Testis (tissue), 3 donors: ENCODE results near the gene ZDHHC24. TPM values are rescaled to one million over a fixed set of nuclear protein-coding genes. Genes with fewer than 3 reads are reported as not detected.

ENCODE experiments used
- DNase-seq: peaks from one replicate; pipeline ENCODE4 v3.0.0-alpha.2; 2019
- H3K27ac ChIP-seq, 2 donors: fragments of 200-600 bp; sonication (generic); one replicate each; pipeline ENCODE4 v1.5.1; 2019
- H3K27me3 ChIP-seq: fragments of 200-600 bp; sonication (generic); one replicate; pipeline ENCODE4 v1.5.1; 2019
- H3K36me3 ChIP-seq: fragments of 200-600 bp; sonication (generic); one replicate; pipeline ENCODE4 v1.5.1; 2017; ENCODE audit warnings: low read depth; ENCODE audit errors: missing control alignments
- H3K4me1 ChIP-seq: fragments of 200-600 bp; sonication (generic); one replicate; pipeline ENCODE4 v1.5.1; 2019
- H3K4me3 ChIP-seq, 2 donors: fragments of 200-600 bp; sonication (generic); one replicate each; pipeline ENCODE4 v1.5.1; 2017 to 2019
- H3K9me3 ChIP-seq: fragments of 200-600 bp; sonication (generic); one replicate; pipeline ENCODE4 v1.5.1; 2017
- POLR2A ChIP-seq: fragments of 450-650 bp; IDR thresholded peaks from one replicate; pipeline ENCODE4 v1.6.1; 2017; ENCODE audit warnings: antibody characterized with exemption, mild to moderate bottlenecking, moderate library complexity
- WGBS, 2 donors: methylation state at CpG; one replicate each; pipeline ENCODE4 v1.1.5; 2018; 5-methylcytosine and 5-hydroxymethylcytosine counted together
- intact Hi-C: fragments of 100-400 bp; cut with DNase I; formaldehyde crosslinking; loops from one replicate; pipeline ENCODE4 v1.15.1; 2023; ENCODE audit warnings: low total_unique reads
- polyA plus RNA-seq: library from polyadenylated mRNA; stranded (reverse); fragments of 350-450 nt; fragmentation: Illumina TruSeq; extraction: RNeasy Lipid Tissue Mini Kit (QIAGEN cat#74804); gene quantifications from one replicate; pipeline ENCODE4 v1.2.3, GENCODE V29; 2014; ENCODE audit warnings: low read depth, low replicate concordance; ENCODE audit not compliant: insufficient read depth
- total RNA-seq, 2 donors: library from RNA; depleted of rRNA; stranded (reverse); fragments of >200 nt; gene quantifications; one replicate each; pipeline ENCODE4 v1.2.3, GENCODE V29; 2016
- TF ChIP-seq, protein P1 (sequence below), 3 experiments: fragments of 450-650 bp in 2 of 3; fragments of 200-600 bp in 1 of 3; sonication (generic) in 1 of 3; IDR thresholded peaks; one replicate each; pipeline ENCODE4 v1.5.1; 2016 to 2019; ENCODE audit warnings: antibody characterized with exemption in 3 of 3, mild to moderate bottlenecking in 2 of 3, moderate library complexity in 1 of 3

Gene ZDHHC24
- total and polyA plus RNA-seq, 3 donors from 2014 or later, result 9.2 to 23.3 (median 20.7) TPM

DNA sequence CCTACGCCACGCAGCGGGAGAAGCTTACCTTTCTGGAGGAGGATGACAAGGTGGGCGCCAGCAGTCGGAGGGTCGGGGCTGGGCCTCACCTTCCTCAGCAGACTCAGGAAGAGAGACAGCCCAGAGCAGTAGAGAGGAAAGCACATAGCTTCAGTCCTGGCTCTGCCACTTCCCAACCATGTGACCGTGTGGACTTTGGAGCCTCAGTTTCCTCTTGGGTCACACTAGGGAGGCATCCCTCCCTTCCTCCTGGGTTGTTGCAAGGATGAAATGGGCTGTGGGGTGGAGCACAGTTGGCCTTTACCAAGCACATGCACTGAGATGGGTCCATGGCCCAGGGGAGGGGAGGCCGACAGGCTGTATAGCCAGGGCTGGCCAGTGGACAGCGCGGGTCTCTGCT is 52.7 kb downstream of the ZDHHC24 start:
- Histone ChIP-seq H3K27me3 (no peaks in the 10 kb centered on the region), H3K36me3 (no peaks in the 10 kb centered on the region), H3K4me3 (no peak overlapping the region), H3K27ac (no peak overlapping the region), H3K4me1 (no peaks in the 10 kb centered on the region), H3K9me3 (no peaks in the 10 kb centered on the region)
- no peak for DNase-seq
- no peak for TF ChIP-seq POLR2A
- TF ChIP-seq, protein P1, sequence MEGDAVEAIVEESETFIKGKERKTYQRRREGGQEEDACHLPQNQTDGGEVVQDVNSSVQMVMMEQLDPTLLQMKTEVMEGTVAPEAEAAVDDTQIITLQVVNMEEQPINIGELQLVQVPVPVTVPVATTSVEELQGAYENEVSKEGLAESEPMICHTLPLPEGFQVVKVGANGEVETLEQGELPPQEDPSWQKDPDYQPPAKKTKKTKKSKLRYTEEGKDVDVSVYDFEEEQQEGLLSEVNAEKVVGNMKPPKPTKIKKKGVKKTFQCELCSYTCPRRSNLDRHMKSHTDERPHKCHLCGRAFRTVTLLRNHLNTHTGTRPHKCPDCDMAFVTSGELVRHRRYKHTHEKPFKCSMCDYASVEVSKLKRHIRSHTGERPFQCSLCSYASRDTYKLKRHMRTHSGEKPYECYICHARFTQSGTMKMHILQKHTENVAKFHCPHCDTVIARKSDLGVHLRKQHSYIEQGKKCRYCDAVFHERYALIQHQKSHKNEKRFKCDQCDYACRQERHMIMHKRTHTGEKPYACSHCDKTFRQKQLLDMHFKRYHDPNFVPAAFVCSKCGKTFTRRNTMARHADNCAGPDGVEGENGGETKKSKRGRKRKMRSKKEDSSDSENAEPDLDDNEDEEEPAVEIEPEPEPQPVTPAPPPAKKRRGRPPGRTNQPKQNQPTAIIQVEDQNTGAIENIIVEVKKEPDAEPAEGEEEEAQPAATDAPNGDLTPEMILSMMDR (IDR thresholded peaks at IDR 0.05), result no peak
- WGBS, 2 donors, result 94 to 97% methylated on average over 7 of the region's 10 CpGs
- intact Hi-C loops, result no loop called here

DNA sequence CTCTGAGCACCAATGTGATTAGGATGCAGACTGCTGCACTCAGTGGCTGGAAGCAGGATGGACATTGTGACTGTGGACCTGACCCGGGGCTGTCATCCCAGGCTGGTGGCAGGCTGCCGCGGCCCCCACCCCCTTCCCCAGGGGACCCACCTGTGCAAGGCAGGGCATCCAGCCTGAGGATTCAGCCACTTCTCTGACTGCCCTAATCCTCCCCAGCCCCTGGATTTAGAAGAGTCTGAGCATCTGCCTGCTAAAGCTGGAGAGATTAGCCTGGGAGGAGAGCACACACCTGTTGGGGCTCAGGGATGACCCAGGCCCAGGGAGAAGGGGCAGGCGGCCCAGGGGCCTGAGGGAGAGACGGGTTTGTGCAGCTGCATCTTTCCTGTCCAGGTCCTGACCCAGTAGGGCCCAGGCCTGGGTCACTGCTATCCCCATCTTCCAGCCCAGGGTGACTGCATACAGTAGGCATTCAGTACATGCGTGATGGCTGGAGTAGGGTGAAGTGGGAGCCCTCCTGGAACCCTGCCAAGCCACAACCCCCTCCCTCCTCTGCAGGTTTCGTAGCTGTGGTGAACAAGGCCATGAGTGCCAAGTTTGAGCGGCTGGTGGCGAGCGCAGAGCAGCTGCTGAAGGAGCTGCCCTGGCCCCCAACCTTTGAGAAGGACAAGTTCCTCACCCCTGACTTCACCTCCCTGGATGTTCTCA is 53.5 kb downstream of the ZDHHC24 start:
- no peak overlapping the region for H3K27ac ChIP-seq
- no peaks in the 10 kb centered on the region for H3K27me3 ChIP-seq
- no peaks in the 10 kb centered on the region for H3K9me3 ChIP-seq
- DNase-seq, result no peak
- no peaks in the 10 kb centered on the region for H3K36me3 ChIP-seq
- no peaks in the 10 kb centered on the region for H3K4me1 ChIP-seq
- intact Hi-C loops, result no loop called here
- TF ChIP-seq, protein P1 (IDR thresholded peaks at IDR 0.05), result no peak
- no peak for TF ChIP-seq POLR2A
- H3K4me3 ChIP-seq, result no peak overlapping the region
- 94 to 100% methylated on average over 4 to 10 of the region's 10 CpGs for WGBS, 2 donors

DNA sequence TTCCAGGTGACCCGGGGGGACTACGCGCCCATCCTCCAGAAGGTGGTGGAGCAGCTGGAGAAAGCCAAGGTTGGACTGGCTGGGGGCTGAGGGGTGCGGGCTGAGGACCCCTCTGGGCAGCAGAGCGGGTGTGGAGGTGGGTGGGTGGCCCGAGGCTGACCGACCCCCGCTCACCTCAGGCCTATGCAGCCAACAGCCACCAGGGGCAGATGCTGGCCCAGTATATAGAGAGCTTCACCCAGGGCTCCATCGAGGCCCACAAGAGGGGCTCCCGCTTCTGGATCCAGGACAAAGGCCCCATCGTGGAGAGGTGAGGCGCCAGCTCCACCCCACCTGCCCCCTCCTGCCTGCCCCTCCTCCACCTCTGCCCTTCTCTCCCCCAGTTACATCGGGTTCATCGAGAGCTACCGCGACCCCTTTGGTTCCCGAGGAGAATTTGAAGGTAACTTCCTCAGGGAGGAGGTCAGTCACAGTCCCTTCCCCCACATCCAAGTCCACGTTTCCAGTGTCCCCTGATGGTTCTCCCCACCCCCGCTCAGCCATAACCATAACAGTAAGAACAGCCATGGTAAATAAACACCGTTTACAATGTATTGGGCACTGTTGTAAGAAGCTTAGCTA is 54.4 kb downstream of the ZDHHC24 start:
- 75 to 82% methylated on average over 17 to 19 of the region's 20 CpGs for WGBS, 2 donors
- H3K27ac ChIP-seq, result no peak overlapping the region
- no peaks in the 10 kb centered on the region for H3K4me1 ChIP-seq
- no peaks in the 10 kb centered on the region for H3K36me3 ChIP-seq
- no peaks in the 10 kb centered on the region for H3K9me3 ChIP-seq
- intact Hi-C loops, result no loop called here
- DNase-seq, result no peak
- TF ChIP-seq, protein P1 (IDR thresholded peaks at IDR 0.05), result peak in 2 of 3 experiments; percentile 21 to 38
- no peak for TF ChIP-seq POLR2A
- no peak overlapping the region for H3K4me3 ChIP-seq
- H3K27me3 ChIP-seq, result no peaks in the 10 kb centered on the region

DNA sequence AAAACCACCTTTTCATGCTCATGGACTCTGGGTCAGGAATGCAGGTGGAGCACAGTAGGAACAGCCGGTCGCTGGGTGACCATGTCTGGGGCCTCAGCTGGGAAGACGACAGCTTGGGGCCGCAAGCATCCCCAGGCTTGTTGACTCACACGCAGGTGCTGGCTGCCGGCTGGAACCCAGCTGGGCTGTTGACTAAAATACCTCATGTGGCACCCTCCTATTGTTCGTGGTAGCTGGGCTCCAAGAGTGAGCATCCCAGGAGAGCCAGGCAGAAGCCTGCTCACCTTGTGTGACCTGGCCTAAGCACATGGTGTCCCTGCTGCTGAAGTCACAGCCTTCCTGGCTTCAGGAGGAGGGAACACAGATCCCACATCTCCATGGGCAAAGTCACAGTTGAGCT is 56.2 kb downstream of the ZDHHC24 start:
- 90% methylated on average over 7 of the region's 7 CpGs; no CpG with 5 or more reads in 1 of the 2 donors for WGBS, 2 donors
- Histone ChIP-seq H3K9me3 (no peaks in the 10 kb centered on the region), H3K27ac (no peak overlapping the region), H3K36me3 (no peaks in the 10 kb centered on the region), H3K4me1 (no peaks in the 10 kb centered on the region), H3K27me3 (no peaks in the 10 kb centered on the region), H3K4me3 (no peak overlapping the region)
- intact Hi-C loops, result loop anchor here (10.0 kb wide), 1 partner anchor 185 kb away; the partner anchor contains the start of gene RBM4B
- no peak for TF ChIP-seq POLR2A
- DNase-seq, result no peak

DNA sequence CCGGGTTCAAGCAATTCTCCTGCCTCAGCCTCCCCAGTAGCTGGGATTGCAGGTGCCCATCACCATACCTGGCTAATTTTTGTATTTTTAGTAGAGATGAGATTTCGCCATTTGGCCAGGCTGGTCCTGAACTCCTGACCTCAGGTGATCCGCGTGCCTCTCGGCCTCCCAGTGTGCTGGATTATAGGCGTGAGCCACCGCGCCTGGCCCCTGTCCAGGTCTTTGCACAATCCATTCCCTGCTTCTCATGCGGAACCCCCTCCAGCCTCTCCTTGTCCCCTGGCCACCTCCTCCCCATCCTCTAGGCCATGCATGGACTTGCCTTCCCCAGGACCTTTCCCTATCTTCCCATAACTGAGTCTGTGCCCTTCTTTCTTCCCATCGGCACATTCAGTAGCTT is 56.9 kb downstream of the ZDHHC24 start:
- no peak for DNase-seq
- TF ChIP-seq POLR2A, result no peak
- TF ChIP-seq, protein P1 (IDR thresholded peaks at IDR 0.05), result no peak
- Histone ChIP-seq H3K4me1 (no peaks in the 10 kb centered on the region), H3K4me3 (no peak overlapping the region), H3K36me3 (no peaks in the 10 kb centered on the region), H3K9me3 (no peaks in the 10 kb centered on the region), H3K27me3 (no peaks in the 10 kb centered on the region), H3K27ac (no peak overlapping the region)
- intact Hi-C loops, result loop anchor here (10.0 kb wide), 1 partner anchor 186 kb away; the partner anchor contains the start of gene RBM4B
- 94 to 96% methylated on average over 10 of the region's 10 CpGs for WGBS, 2 donors
